B cell (primary cell): ENCODE data around the gene RPIA. TPM values are rescaled to one million over a fixed set of nuclear protein-coding genes. Genes with fewer than 3 reads are reported as not detected.

Source experiments
- ATAC-seq: fragments of 200-7000 bp; cut with Tn5 transposase; one replicate; pipeline ENCODE4 v1.10.0; 2021; ENCODE audit warnings: low read depth, mild to moderate bottlenecking, moderate number of reproducible peaks, moderate library complexity
- CTCF ChIA-PET: fragments of 350-600 bp; sonication (Branson Sonifier 250); formaldehyde crosslinking; loops from one replicate; lab custom pipeline; 2021; ENCODE audit warnings: antibody characterized with exemption, inconsistent platforms; lab: Charles Lee
- POLR2A ChIA-PET: fragments of 350-600 bp; sonication (Branson Sonifier 250); formaldehyde crosslinking; loops from one replicate; lab custom pipeline; 2021; ENCODE audit warnings: antibody characterized with exemption; lab: Charles Lee
- DNase-seq: peaks from one replicate; pipeline ENCODE4 v3.0.0; 2013
- H2AFZ ChIP-seq: 2 replicates; pipeline ENCODE4 v1.6.1; 2012; ENCODE audit warnings: mild to moderate bottlenecking, low read depth, low read length; ENCODE audit not compliant: insufficient read depth, poor library complexity, severe bottlenecking
- H3K27ac ChIP-seq, 2 donors: 1 replicate in 1 of 2; 2 replicates in 1 of 2; pipeline ENCODE4 v1.5.1; 2012 to 2013; ENCODE audit warnings: low read length in 2 of 2, mild to moderate bottlenecking in 2 of 2, moderate library complexity in 1 of 2
- H3K27me3 ChIP-seq, 4 experiments: fragments of 200-600 bp in 1 of 4; sonication (generic) in 1 of 4; replicated peaks in 1 of 4; 1 replicate in 2 of 4; 2 replicates in 2 of 4; pipeline versions ENCODE4 v1.6.1 to v1.7.0; 2013 to 2016; ENCODE audit warnings: low read length in 3 of 4, mild to moderate bottlenecking in 2 of 4, mixed read lengths in 1 of 4, moderate library complexity in 1 of 4; ENCODE audit not compliant: insufficient read depth in 4 of 4, control insufficient read depth in 3 of 4; ENCODE audit errors: control extremely low read depth in 1 of 4
- H3K36me3 ChIP-seq, 2 experiments: replicated peaks in 1 of 2; 1 replicate in 1 of 2; 2 replicates in 1 of 2; pipeline versions ENCODE4 v1.6.1 to v1.7.1; 2013; ENCODE audit warnings: low read length in 1 of 2; ENCODE audit not compliant: insufficient read depth in 2 of 2, control insufficient read depth in 1 of 2; ENCODE audit errors: control extremely low read depth in 1 of 2, extremely low read depth in 1 of 2
- H3K4me1 ChIP-seq, 2 donors: fragments of 200-600 bp in 1 of 2; sonication (generic) in 1 of 2; 1 replicate in 1 of 2; 2 replicates in 1 of 2; pipeline versions ENCODE4 v1.5.1 to v1.6.1; 2013 to 2017; ENCODE audit warnings: low read length in 2 of 2; ENCODE audit not compliant: control insufficient read depth in 2 of 2, insufficient read depth in 2 of 2
- H3K4me2 ChIP-seq: replicated peaks from 2 replicates; pipeline ENCODE3; 2012; ENCODE audit warnings: mild to moderate bottlenecking, low read depth, low read length; ENCODE audit not compliant: poor library complexity, severe bottlenecking
- H3K4me3 ChIP-seq, 5 experiments: fragments of 200-600 bp in 1 of 5; sonication (generic) in 1 of 5; 1 replicate in 3 of 5; 2 replicates in 2 of 5; pipeline versions ENCODE4 v1.5.1 to v1.7.0; 2011 to 2016; ENCODE audit warnings: low read length in 4 of 5, mild to moderate bottlenecking in 4 of 5, low read depth in 2 of 5, control low read depth in 1 of 5, moderate library complexity in 1 of 5; ENCODE audit not compliant: insufficient read depth in 1 of 5; ENCODE audit errors: control extremely low read depth in 1 of 5, extremely low read depth in 1 of 5
- H3K79me2 ChIP-seq: fragments of 200-600 bp; sonication (generic); one replicate; pipeline ENCODE4 v1.6.0; 2016; ENCODE audit warnings: low read length; ENCODE audit not compliant: control insufficient read depth, insufficient read depth
- H3K9ac ChIP-seq: fragments of 200-600 bp; sonication (generic); 2 replicates; pipeline ENCODE4 v1.6.1; 2017; ENCODE audit warnings: mild to moderate bottlenecking, low read length, moderate library complexity
- H3K9me3 ChIP-seq, 3 donors: one replicate each; pipeline versions ENCODE4 v1.6.1 to v1.7.1; 2013; ENCODE audit warnings: low read length in 2 of 3; ENCODE audit not compliant: control insufficient read depth in 2 of 3, insufficient read depth in 1 of 3; ENCODE audit errors: control extremely low read depth in 1 of 3
- H4K20me1 ChIP-seq: 2 replicates; pipeline ENCODE4 v1.6.0; 2012; ENCODE audit warnings: mild to moderate bottlenecking, low read length; ENCODE audit not compliant: insufficient read depth, control insufficient read depth, poor library complexity, severe bottlenecking
- H3K27ac Mint-ChIP-seq: one replicate; pipeline ENCODE4 v1.8.0; 2021; ENCODE audit warnings: mixed read lengths
- H3K27me3 Mint-ChIP-seq: one replicate; pipeline ENCODE4 v1.8.0; 2021; ENCODE audit warnings: mixed read lengths
- H3K4me1 Mint-ChIP-seq: one replicate; pipeline ENCODE4 v1.8.0; 2021; ENCODE audit warnings: mixed read lengths
- H3K4me3 Mint-ChIP-seq: one replicate; pipeline ENCODE4 v1.8.0; 2021; ENCODE audit warnings: mixed read lengths
- H3K9me3 Mint-ChIP-seq: one replicate; pipeline ENCODE4 v1.8.0; 2022; ENCODE audit warnings: mixed read lengths; ENCODE audit not compliant: insufficient read depth
- CTCF ChIP-seq: fragments of 200-600 bp; IDR thresholded peaks from one replicate; pipeline ENCODE4 v1.8.0; 2022; ENCODE audit warnings: antibody characterized with exemption, mild to moderate bottlenecking
- EZH2 ChIP-seq: IDR thresholded peaks from 2 replicates; pipeline ENCODE4 v1.6.1; 2012; ENCODE audit warnings: borderline replicate concordance, low read depth, mild to moderate bottlenecking, moderate library complexity, low read length; ENCODE audit not compliant: insufficient read depth, poor library complexity, severe bottlenecking
- WGBS: methylation state at CpG from one replicate; pipeline ENCODE4 v1.1.5; 2013; ENCODE audit warnings: missing lambda C conversion rate; ENCODE audit not compliant: insufficient coverage; 5-methylcytosine and 5-hydroxymethylcytosine counted together
- intact Hi-C: fragments of 100-400 bp; cut with micrococcal nuclease; formaldehyde crosslinking; loops from one replicate; pipeline ENCODE4 v1.10.0; 2022
- polyA plus RNA-seq: library from polyadenylated mRNA; depleted of rRNA; stranded (reverse); fragments of >200 nt; gene quantifications from 2 replicates; pipeline ENCODE4 v1.2.3, GENCODE V29; 2012
- total RNA-seq, 2 donors: library from RNA; stranded (reverse); fragments of 120-200 nt in 1 of 2; gene quantifications; 1 replicate in 1 of 2; 2 replicates in 1 of 2; pipeline versions ENCODE4 v1.2.3 to v1.2.4, GENCODE V29; 2013 to 2022

The RPIA gene
- total and polyA plus RNA-seq, 2 donors (not counting 1 experiment from before 2014, with no cell fraction given), result 9.4 to 19.7 TPM

- H3K4me3 ChIP-seq, result no peak overlapping the region
- ATAC-seq (no peak), DNase-seq (no peak)
- ChIA-PET POLR2A (no interaction called here), CTCF (interaction anchor here (2.5 kb wide), 1 partner anchor 10 kb away, joined by 18 read pairs; no protein-coding TSS in a partner anchor)
- H3K4me2 ChIP-seq, result no peak overlapping the region
- no peak overlapping the region for H3K9ac ChIP-seq
- no peaks in the 10 kb centered on the region for H3K27me3 ChIP-seq
- H3K27ac ChIP-seq, result no peak overlapping the region
- TF ChIP-seq CTCF (no peak), EZH2 (no peak)
- H3K36me3 ChIP-seq, result no peaks in the 10 kb centered on the region
- Mint-ChIP-seq H3K4me3 (no peak overlapping the region), H3K27ac (no peak overlapping the region), H3K27me3 (no peaks in the 10 kb centered on the region), H3K4me1 (no peaks in the 10 kb centered on the region), H3K9me3 (peaks cover 7% of the 10 kb centered on the region)
- intact Hi-C loops, result no loop called here
- H3K9me3 ChIP-seq, result peaks cover 1 to 16% (median 4%) of the 10 kb centered on the region in 3 donors
- H3K4me1 ChIP-seq, result no peaks in the 10 kb centered on the region
- H2AFZ ChIP-seq, result no peak overlapping the region
- H4K20me1 ChIP-seq, result no peaks in the 10 kb centered on the region
- H3K79me2 ChIP-seq, result no peaks in the 10 kb centered on the region
- 86% methylated on average over 6 of the region's 7 CpGs for WGBS
Measured at GRCh38 chr2:88680266-88680902, 11.1 kb upstream of the RPIA start.

GRCh38 chr2:88680916-88681315, 10.6 kb upstream of the RPIA start:
- H3K9ac ChIP-seq, result no peak overlapping the region
- H3K4me3 ChIP-seq, result no peak overlapping the region
- H2AFZ ChIP-seq, result no peak overlapping the region
- ATAC-seq (no peak), DNase-seq (no peak)
- H3K27me3 Mint-ChIP-seq, result no peaks in the 10 kb centered on the region
- no peaks in the 10 kb centered on the region for H3K27me3 ChIP-seq
- intact Hi-C loops, result no loop called here
- POLR2A ChIA-PET, result no interaction called here
- no peak overlapping the region for H3K27ac ChIP-seq
- 89% methylated on average over 2 of the region's 2 CpGs for whole genome bisulfite sequencing
- TF ChIP-seq EZH2 (no peak), CTCF (no peak)
- H3K9me3 ChIP-seq, result peaks cover 1 to 16% (median 4%) of the 10 kb centered on the region in 3 donors
- CTCF ChIA-PET, result interaction anchor here (2.5 kb wide), 1 partner anchor 10 kb away, joined by 18 read pairs; no protein-coding TSS in a partner anchor
- H3K4me2 ChIP-seq, result no peak overlapping the region
- H4K20me1 ChIP-seq, result no peaks in the 10 kb centered on the region
- H3K79me2 ChIP-seq, result no peaks in the 10 kb centered on the region
- no peak overlapping the region for H3K4me3 Mint-ChIP-seq
- H3K4me1 Mint-ChIP-seq, result no peaks in the 10 kb centered on the region
- H3K9me3 Mint-ChIP-seq, result peaks cover 7% of the 10 kb centered on the region
- H3K36me3 ChIP-seq, result no peaks in the 10 kb centered on the region
- H3K27ac Mint-ChIP-seq, result no peak overlapping the region
- no peaks in the 10 kb centered on the region for H3K4me1 ChIP-seq
